ENCODE results near the gene KANSL3. TPM values are rescaled to one million over a fixed set of nuclear protein-coding genes. Genes with fewer than 3 reads are reported as not detected.

KANSL3 gene
- 10 to 100 TPM; 47.2 to 52.4 TPM for total RNA-seq

- H3K27me3 Mint-ChIP-seq, result peaks cover 9% of the 10 kb centered on the region
- peak within 1 kb of the TSS; percentile 97 for H3K27ac Mint-ChIP-seq
- no peaks in the 10 kb centered on the region for H3K9me3 Mint-ChIP-seq
- CTCF ChIA-PET, result interaction anchor here (0.6 to 1.5 kb wide), 3 partner anchors 56 to 100 kb away, joined by 3 to 4 read pairs (median 3); no protein-coding TSS in a partner anchor
- POLR2A ChIA-PET, result interaction anchor here (0.6 kb wide), 1 partner anchor 220 kb away, joined by 3 read pairs; no protein-coding TSS in a partner anchor
- peak; percentile 90 for DNase-seq
- H3K36me3 Mint-ChIP-seq (ENCODE audit: low read depth), result peaks cover 37% of the 10 kb centered on the region
- H3K4me1 Mint-ChIP-seq, result peaks cover 36% of the 10 kb centered on the region
- peak within 1 kb of the TSS; percentile 96 for H3K4me3 Mint-ChIP-seq
These were observed at the start of gene KANSL3 for GRCh38 chr2:96638144-96639121. KANSL3 (minus strand) TSS chr2:96638312; CDS start chr2:96637135, 1,177 bp downstream.

- H3K36me3 Mint-ChIP-seq (ENCODE audit: low read depth), result no peaks in the 10 kb centered on the region
- no peak overlapping the region for H3K4me3 Mint-ChIP-seq
- no peaks in the 10 kb centered on the region for H3K4me1 Mint-ChIP-seq
- peak overlapping the region; percentile 41 for H3K27ac Mint-ChIP-seq
- no peaks in the 10 kb centered on the region for H3K27me3 Mint-ChIP-seq
- no peak for DNase-seq
- ChIA-PET CTCF (interaction anchor here (1.2 to 1.5 kb wide), 2 partner anchors 16 to 76 kb away, joined by 3 to 4 read pairs; no protein-coding TSS in a partner anchor), POLR2A (no interaction called here)
- no peaks in the 10 kb centered on the region for H3K9me3 Mint-ChIP-seq
These were observed 49.2 kb upstream of the KANSL3 start for GRCh38 chr2:96687266-96687665.

GRCh38 chr2:96685577-96686459 is 47.7 kb upstream of the KANSL3 start:
- ChIA-PET CTCF (no interaction called here), POLR2A (no interaction called here)
- Mint-ChIP-seq H3K9me3 (no peaks in the 10 kb centered on the region), H3K4me1 (no peaks in the 10 kb centered on the region), H3K36me3 (ENCODE audit: low read depth) (no peaks in the 10 kb centered on the region), H3K27ac (no peak overlapping the region), H3K4me3 (no peak overlapping the region), H3K27me3 (no peaks in the 10 kb centered on the region)
- DNase-seq, result no peak

- no peak overlapping the region for H3K27ac Mint-ChIP-seq
- ChIA-PET CTCF (no interaction called here), POLR2A (no interaction called here)
These were observed 46.9 kb upstream of the KANSL3 start for GRCh38 chr2:96684883-96685576.

GRCh38 chr2:96683972-96684820 is 46.1 kb upstream of the KANSL3 start:
- POLR2A ChIA-PET, result no interaction called here
- H3K36me3 Mint-ChIP-seq (ENCODE audit: low read depth), result no peaks in the 10 kb centered on the region
- peaks cover 13% of the 10 kb centered on the region for H3K27me3 Mint-ChIP-seq
- H3K4me3 Mint-ChIP-seq, result no peak overlapping the region
- H3K4me1 Mint-ChIP-seq, result no peaks in the 10 kb centered on the region
- H3K27ac Mint-ChIP-seq, result no peak overlapping the region
- no peak for DNase-seq
- CTCF ChIA-PET, result no interaction called here
- no peaks in the 10 kb centered on the region for H3K9me3 Mint-ChIP-seq

More at GRCh38 chr2:96684883-96685576, 46.9 kb upstream of the KANSL3 start:
- Mint-ChIP-seq H3K4me1 (no peaks in the 10 kb centered on the region), H3K4me3 (no peak overlapping the region), H3K27me3 (peaks cover 6% of the 10 kb centered on the region), H3K9me3 (no peaks in the 10 kb centered on the region), H3K36me3 (ENCODE audit: low read depth) (no peaks in the 10 kb centered on the region)
- DNase-seq, result no peak

- no peaks in the 10 kb centered on the region for H3K4me1 Mint-ChIP-seq
- no peak overlapping the region for H3K27ac Mint-ChIP-seq
- no peak for DNase-seq
- no peaks in the 10 kb centered on the region for H3K36me3 Mint-ChIP-seq (ENCODE audit: low read depth)
- POLR2A ChIA-PET, result no interaction called here
- no peaks in the 10 kb centered on the region for H3K9me3 Mint-ChIP-seq
- peaks cover 13% of the 10 kb centered on the region for H3K27me3 Mint-ChIP-seq
- H3K4me3 Mint-ChIP-seq, result no peak overlapping the region
- CTCF ChIA-PET, result no interaction called here
These were observed 45.2 kb upstream of the KANSL3 start for GRCh38 chr2:96683307-96683706.

GRCh38 chr2:96681540-96681939 is 43.4 kb upstream of the KANSL3 start:
- H3K4me3 Mint-ChIP-seq, result no peak overlapping the region
- POLR2A ChIA-PET, result no interaction called here
- no peaks in the 10 kb centered on the region for H3K36me3 Mint-ChIP-seq (ENCODE audit: low read depth)
- H3K4me1 Mint-ChIP-seq, result no peaks in the 10 kb centered on the region
- H3K27ac Mint-ChIP-seq, result no peak overlapping the region
- CTCF ChIA-PET, result no interaction called here
- H3K27me3 Mint-ChIP-seq, result peaks cover 13% of the 10 kb centered on the region
- H3K9me3 Mint-ChIP-seq, result no peaks in the 10 kb centered on the region
- DNase-seq, result no peak

- ChIA-PET POLR2A (no interaction called here), CTCF (no interaction called here)
- Mint-ChIP-seq H3K36me3 (ENCODE audit: low read depth) (no peaks in the 10 kb centered on the region), H3K4me3 (no peak overlapping the region), H3K27ac (no peak overlapping the region), H3K4me1 (no peaks in the 10 kb centered on the region), H3K27me3 (peaks cover 13% of the 10 kb centered on the region), H3K9me3 (no peaks in the 10 kb centered on the region)
- DNase-seq, result no peak
These were observed 42.5 kb upstream of the KANSL3 start for GRCh38 chr2:96680561-96681141.

GRCh38 chr2:96679848-96680247 is 41.7 kb upstream of the KANSL3 start:
- ChIA-PET POLR2A (no interaction called here), CTCF (no interaction called here)
- Mint-ChIP-seq H3K4me3 (no peak overlapping the region), H3K27ac (no peak overlapping the region), H3K9me3 (no peaks in the 10 kb centered on the region), H3K36me3 (ENCODE audit: low read depth) (no peaks in the 10 kb centered on the region), H3K27me3 (peaks cover 13% of the 10 kb centered on the region), H3K4me1 (no peaks in the 10 kb centered on the region)
- no peak for DNase-seq

- Mint-ChIP-seq H3K27me3 (peaks cover 2% of the 10 kb centered on the region), H3K9me3 (no peaks in the 10 kb centered on the region), H3K4me3 (no peak overlapping the region), H3K36me3 (ENCODE audit: low read depth) (no peaks in the 10 kb centered on the region), H3K27ac (no peak overlapping the region), H3K4me1 (no peaks in the 10 kb centered on the region)
- ChIA-PET POLR2A (no interaction called here), CTCF (no interaction called here)
- no peak for DNase-seq
These were observed 31.6 kb upstream of the KANSL3 start for GRCh38 chr2:96669539-96670215.

- ChIA-PET CTCF (no interaction called here), POLR2A (no interaction called here)
- DNase-seq, result no peak
- Mint-ChIP-seq H3K27ac (no peak overlapping the region), H3K4me1 (no peaks in the 10 kb centered on the region), H3K9me3 (peaks cover 4% of the 10 kb centered on the region), H3K36me3 (ENCODE audit: low read depth) (no peaks in the 10 kb centered on the region), H3K4me3 (no peak overlapping the region), H3K27me3 (peaks cover under 1% of the 10 kb centered on the region)
These were observed 30.7 kb upstream of the KANSL3 start for GRCh38 chr2:96668771-96669170.

All from activated CD4-positive, alpha-beta T cell treated with anti-CD3 and anti-CD28 coated beads, Interleukin-2, amount 10 ng/mL, durations not matched to agents 7 days and 5 days (primary cell).